Measurements from ENCODE around the gene SPIRE2.

DNA sequence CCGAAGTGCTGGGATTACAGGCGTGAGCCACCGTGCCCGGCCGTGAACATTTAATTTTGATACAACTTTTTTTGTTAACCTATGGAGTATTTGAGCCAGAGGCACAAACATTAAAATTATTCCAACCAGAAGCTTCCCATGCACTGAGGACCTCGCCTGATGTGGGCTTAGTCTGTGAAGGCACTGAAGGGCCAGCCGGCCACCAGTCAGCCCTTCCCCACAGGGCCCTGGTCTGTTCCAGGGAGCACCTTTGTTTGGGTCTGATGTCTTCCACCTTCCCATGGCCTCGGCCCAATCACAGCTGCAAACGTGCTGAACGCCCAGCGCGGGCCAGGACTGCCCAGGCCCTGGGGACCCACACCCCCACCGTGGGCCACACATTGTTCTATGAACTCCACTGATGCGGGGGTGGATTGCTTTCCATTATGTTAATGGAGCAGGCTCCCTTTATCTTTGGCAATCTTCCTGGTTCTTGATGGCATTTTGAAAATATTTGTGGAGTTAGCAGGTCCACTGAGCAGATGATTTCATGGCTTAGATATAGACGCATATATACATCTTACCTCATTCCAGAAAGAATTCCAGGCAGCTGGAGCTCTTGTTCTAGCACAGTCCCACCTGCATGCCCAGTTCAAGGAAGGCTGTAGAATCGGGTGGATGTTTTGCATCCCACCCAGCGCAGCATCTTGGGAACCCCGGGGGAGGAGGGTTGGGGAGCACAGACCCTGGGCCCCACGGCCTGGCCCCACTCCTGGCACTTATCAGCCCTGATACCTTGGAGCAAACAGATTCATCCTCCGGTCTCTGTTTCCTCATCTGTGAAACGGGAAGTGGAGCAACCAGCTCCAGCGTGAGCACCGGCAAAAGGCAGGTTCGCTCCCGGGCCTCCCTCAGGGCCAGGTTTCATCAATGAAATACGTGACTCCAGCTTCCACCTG, 14.5 kb downstream of the SPIRE2 start:
- TF ChIP-seq REST (IDR thresholded peaks at IDR 0.05; ENCODE audit: borderline replicate concordance), result no peak
- no peak for TF ChIP-seq CTCF (IDR thresholded peaks at IDR 0.05; ENCODE audit: poor library complexity, severe bottlenecking)
- TF ChIP-seq POLR2AphosphoS5 (IDR thresholded peaks at IDR 0.05), result no peak
- no peak for TF ChIP-seq SMC3 (conservative IDR thresholded peaks at IDR 0.05; ENCODE audit: poor library complexity)
